ENCODE results near the gene CHID1. TPM values are rescaled to one million over a fixed set of nuclear protein-coding genes. Genes with fewer than 3 reads are reported as not detected.

The CHID1 gene
- polyA plus RNA-seq, 1 donor: 61.4 TPM

DNA sequence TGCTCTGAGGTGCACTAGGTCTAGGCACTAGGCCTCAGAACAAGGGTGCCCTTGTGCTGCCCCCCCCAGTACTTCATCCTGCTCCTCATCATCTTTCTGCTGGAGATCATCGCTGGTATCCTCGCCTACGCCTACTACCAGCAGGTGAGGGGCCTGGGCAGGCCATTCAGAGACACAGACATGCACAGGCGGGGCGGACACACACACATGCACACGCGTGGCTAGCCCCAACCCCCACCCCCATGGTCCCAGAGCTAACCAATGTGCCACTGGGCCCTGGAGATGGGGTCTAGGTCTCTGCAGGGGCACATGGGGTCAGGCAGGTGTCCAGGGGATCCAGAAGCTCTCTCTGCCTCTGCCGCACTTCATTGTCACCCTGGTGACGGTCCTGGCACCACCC lies 73.9 kb downstream of the CHID1 start:
- no peak for DNase-seq (ENCODE audit: low read depth)

DNA sequence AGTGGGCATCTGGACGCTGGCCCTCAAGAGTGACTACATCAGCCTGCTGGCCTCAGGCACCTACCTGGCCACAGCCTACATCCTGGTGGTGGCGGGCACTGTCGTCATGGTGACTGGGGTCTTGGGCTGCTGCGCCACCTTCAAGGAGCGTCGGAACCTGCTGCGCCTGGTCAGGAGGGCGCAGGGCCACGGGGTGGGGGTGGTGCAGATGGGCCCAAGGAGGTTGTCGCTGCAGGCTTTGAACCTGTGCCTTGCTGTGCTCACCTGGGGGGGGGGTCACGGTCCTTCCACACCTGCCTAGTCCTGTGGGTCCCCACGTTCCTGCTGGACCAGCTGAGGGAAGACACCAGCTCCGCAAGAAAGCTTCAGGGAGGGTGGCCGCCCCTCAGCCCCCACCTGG lies 74.3 kb downstream of the CHID1 start:
- DNase-seq (ENCODE audit: low read depth): no peak

GRCh38 chr11:834371-835316 lies 76.0 kb downstream of the CHID1 start:
- DNase-seq (ENCODE audit: low read depth): no peak

DNA sequence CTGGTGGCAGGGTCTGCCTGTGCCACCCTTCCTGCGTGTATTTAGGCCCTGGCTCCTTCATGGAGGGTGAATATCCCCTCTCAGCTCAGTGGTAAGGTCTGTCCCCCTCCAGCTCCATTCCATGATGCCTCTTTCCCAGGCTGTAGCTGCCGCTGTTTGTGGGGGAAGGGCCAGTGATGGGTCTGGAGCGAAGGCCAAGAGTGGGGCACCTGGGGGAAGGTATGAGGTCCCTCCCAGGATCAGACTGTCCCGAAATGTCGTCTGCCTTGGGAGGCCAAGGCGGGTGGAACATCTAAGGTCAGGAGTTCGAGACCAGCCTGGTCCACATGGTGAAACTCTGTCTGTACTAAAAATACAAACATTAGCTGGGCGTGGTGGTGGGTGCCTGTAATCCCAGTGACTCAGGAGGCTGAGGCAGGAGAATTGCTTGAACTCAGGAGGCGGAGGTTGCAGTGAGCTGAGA lies 76.7 kb downstream of the CHID1 start:
- DNase-seq (ENCODE audit: low read depth): no peak

GRCh38 chr11:833114-833791 lies 77.4 kb downstream of the CHID1 start:
- no peak for DNase-seq (ENCODE audit: low read depth)

- no peak for DNase-seq (ENCODE audit: low read depth)
Measured at GRCh38 chr11:832529-833113, 78.0 kb downstream of the CHID1 start, which contains the start of gene CD151. Gene CD151 (plus strand): TSS chr11:832952. CDS start chr11:836070, 3,118 bp downstream.

DNA sequence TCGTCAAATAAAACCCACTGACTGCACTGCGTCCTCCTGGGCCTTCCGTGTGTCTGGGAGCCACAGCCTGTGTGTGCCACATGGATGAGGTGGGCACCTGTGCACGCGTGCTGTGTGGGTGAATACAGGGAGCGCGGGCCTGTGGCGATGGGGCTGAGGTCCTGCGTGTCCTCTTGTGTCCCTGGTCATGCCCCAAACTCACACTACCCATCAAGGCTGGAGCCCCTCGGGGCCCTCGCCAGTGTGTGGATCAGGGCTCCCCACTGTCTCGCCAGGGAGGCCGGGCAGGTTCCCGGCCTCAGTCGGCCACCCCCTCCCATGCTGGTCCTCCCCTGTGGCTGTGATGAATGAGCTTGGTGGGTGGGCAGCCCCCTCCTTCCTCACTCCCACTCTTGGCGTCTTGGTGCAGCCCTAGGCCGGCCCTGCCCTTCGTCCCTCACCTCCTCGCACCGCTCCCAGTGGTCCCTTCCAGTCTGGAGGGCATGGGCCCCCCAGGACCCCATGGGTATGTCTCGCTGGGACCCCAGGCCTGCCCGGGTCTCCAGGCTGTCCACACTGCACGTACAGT lies 78.6 kb downstream of the CHID1 start:
- DNase-seq (ENCODE audit: low read depth): no peak

GRCh38 chr11:831118-831864 lies 79.3 kb downstream of the CHID1 start:
- DNase-seq (ENCODE audit: low read depth): no peak

DNA sequence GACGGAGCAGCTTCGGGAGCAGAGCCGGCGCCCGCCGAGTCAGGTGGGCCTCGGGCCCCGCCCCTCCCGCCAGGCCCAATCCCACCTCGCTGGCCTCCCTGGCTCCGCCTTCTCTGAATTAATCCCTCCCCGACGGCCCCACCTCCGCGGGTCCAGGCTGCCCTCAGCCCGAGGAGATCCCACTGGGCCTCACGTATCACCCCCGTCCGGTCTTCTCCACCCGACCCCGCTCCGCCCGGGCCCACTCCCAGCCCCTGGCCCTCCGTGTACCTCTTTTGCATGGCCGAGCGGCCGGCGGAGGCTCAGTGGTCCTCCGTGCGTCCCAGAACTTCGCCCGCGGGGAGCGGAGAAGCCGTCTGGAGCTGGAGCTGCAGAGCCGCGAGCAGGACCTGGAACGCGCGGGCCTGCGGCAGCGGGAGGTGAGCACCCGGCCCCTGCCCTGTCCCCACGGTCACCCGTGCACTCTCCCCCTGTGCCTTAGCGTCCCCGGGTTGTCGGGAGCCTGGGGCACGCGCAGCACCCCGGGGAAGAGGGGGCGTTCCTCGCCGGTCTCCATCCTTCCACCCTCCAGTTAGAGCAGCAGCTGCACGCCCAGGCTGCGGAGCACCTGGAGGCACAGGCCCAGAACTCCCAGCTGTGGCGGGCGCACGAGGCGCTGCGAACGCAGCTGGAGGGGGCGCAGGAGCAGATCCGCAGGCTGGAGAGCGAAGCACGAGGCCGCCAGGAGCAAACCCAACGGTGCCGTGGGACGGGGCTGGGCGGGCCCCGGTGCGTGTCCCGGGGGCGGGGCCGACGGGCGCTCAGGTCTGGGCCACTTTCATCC lies 80.1 kb downstream of the CHID1 start:
- DNase-seq (ENCODE audit: low read depth): no peak

DNA sequence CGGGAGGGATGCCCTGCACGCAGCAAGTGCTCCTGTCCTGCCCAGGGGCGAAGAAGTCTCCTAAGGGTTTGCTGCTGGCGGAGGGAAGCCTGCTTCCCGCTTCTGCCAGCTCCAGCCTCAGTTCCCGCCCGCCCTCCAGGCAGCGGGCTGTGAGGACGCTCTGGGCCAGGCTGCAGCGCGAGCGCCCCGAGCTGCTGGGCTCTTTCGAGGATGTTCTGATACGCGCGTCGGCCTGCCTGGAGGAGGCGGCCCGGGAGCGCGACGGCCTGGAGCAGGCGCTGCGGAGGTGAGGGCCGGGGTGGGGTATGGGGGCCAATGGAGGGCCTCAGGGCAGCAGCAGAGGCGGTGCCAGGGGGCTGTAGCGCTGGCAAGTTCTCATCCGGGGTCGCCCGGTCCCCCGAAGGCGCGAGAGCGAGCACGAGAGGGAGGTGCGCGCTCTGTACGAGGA lies 80.7 kb downstream of the CHID1 start:
- DNase-seq (ENCODE audit: low read depth): no peak

DNA sequence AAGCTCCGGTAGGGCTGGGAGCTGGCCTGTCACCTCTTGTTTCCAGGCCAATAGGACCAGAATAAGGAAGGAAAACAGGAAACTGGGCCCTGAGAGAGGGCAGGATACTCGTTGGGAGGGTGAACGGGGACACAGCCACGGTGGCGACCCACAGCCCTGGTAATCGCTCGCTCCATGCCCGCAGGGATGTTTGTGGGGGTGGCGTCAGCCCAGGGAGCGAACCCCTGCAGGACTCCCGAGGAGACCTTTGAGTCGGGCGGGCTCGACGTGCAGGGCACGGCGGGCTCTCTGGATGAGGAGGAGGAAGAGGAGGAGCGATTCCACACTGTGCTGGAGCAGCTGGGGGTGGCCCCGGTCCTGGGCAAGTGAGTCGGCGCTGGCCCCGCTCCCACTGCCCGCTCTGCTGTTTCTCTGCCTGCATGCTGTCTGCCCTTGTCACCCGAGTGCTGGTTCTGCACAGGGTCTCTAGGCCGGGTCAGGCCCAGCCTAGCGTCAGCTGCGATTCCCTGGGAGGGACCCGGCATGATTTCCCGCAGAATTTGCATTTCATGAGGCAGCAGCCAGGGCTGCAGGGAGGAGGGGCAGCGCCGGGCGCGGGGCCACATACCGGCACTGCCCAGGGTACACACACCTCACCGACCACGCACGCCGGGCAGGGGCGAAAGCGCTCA lies 81.3 kb downstream of the CHID1 start:
- no peak for DNase-seq (ENCODE audit: low read depth)

- DNase-seq (ENCODE audit: low read depth): no peak
Measured at GRCh38 chr11:828506-829175, 82.0 kb downstream of the CHID1 start.

DNA sequence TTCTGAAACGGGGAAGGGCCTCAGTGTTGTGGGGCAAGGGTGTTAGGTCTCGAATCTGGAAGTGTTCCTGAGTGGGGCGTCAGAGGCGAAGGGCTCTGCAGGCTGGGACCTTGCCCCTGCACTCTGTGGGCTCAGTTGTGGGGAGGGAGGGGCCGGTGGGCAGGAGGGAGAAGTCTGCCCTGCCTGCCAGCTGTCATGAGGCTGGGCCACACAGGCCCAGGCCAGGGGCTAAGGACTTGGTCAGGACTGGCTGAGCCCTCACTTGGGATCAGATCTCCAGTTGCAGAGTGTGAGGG lies 82.8 kb downstream of the CHID1 start, which contains the start of gene CRACR2B:
CRACR2B (plus strand) TSS at position 23 of the 296 bp plus-strand sequence. CDS start 689 bp downstream, outside the sequence.
- DNase-seq (ENCODE audit: low read depth): no peak

DNA sequence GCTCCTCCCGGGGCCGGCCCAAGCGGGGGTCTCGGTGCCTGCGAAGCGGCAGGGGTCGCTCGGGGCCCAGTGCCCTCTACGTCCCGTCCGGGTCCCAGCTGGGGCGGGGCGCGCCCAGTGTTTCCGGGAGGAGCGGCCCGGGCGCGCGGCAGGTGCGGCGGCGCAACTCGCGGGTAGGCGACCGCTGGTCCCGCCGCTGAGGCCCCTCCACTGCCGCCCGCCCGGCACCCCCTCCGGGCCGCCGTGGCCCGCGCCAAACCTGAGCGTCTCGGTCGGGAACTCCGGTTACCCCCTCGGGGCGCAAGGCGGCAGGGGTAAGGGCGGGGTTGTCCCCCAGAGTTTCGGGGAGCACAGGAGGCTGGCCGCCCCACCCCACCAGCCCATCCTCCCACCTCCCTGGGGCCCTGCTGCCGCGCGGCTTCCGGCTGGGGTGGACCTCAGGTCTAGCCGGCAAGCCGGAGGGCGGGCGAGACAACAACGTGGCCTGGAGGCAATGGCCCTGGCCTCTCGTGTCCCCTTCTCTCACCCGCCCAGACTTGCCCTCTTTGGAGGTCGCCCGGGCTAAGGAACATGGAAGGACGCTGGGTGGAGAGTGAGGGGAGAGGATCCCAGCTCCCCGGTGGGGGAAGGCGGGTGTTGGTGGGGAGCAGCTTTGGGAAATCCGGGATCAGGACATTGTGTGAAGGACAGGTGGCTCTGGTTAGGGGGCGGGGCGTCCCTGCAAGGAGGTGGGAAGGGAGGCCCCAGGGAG lies 83.3 kb downstream of the CHID1 start:
- DNase-seq (ENCODE audit: low read depth): no peak

- DNase-seq (ENCODE audit: low read depth): no peak
Measured at GRCh38 chr11:826836-827145, 83.8 kb downstream of the CHID1 start.

- DNase-seq (ENCODE audit: low read depth): no peak
Measured at GRCh38 chr11:826227-826621, 84.4 kb downstream of the CHID1 start.

GRCh38 chr11:825366-826226 lies 85.0 kb downstream of the CHID1 start:
- no peak for DNase-seq (ENCODE audit: low read depth)

DNA sequence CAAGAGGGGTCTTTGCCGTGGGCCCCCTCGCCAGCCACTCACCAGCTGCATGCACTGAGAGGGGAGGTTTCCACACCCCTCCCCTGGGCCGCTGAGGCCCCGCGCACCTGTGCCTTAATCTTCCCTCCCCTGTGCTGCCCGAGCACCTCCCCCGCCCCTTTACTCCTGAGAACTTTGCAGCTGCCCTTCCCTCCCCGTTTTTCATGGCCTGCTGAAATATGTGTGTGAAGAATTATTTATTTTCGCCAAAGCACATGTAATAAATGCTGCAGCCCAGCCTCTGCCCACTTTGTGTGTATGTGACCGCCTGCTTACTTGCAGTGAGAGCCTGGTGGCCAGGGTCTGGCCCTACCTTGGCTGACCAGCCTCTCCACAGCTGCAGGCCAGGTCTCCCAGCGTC lies 85.7 kb downstream of the CHID1 start:
- no peak for DNase-seq (ENCODE audit: low read depth)

Measured in forelimb muscle (tissue), 1 donor.